ENCODE measurements around the gene LDLRAD3. TPM values are rescaled to one million over a fixed set of nuclear protein-coding genes. Genes with fewer than 3 reads are reported as not detected.

Gene LDLRAD3
- total and polyA plus RNA-seq, 7 donors: 5.9 to 20.7 (median 12.1) TPM

GRCh38 chr11:36051235-36052144 is 107.6 kb downstream of the LDLRAD3 start:
- 75 to 90% (median 81%) methylated on average over 8 of the region's 8 CpGs for WGBS, 3 donors
- no peak overlapping the region for H3K4me3 ChIP-seq
- no peak for TF ChIP-seq CTCF (IDR thresholded peaks at IDR 0.05)
- intact Hi-C loops (cut with DNase I): loop anchor here in 1 of 2 donors (10.0 kb wide), 2 partner anchors 73 to 437 kb away; partner anchors contain the start of gene FJX1
- no peak overlapping the region for H3K27ac ChIP-seq
- no peaks in the 10 kb centered on the region for H3K36me3 ChIP-seq (ENCODE audit: insufficient read depth in 1 of 2, low read depth in 1 of 2)
- no peaks in the 10 kb centered on the region for H3K4me1 ChIP-seq
- H3K27me3 ChIP-seq (ENCODE audit: insufficient read depth in 3 of 3, low read length in 2 of 3): no peaks in the 10 kb centered on the region
- H3K9me3 ChIP-seq: no peaks in the 10 kb centered on the region
- ATAC-seq (peak in 1 of 4 donors; percentile 21), DNase-seq (no peak)

GRCh38 chr11:36053281-36053680 is 109.4 kb downstream of the LDLRAD3 start:
- Histone ChIP-seq H3K4me3 (no peak overlapping the region), H3K27me3 (ENCODE audit: insufficient read depth in 3 of 3, low read length in 2 of 3) (no peaks in the 10 kb centered on the region), H3K9me3 (no peaks in the 10 kb centered on the region), H3K36me3 (ENCODE audit: insufficient read depth in 1 of 2, low read depth in 1 of 2) (no peaks in the 10 kb centered on the region), H3K27ac (no peak overlapping the region), H3K4me1 (no peaks in the 10 kb centered on the region)
- DNase-seq (no peak), ATAC-seq (no peak)
- WGBS, 3 donors: 93 to 94% (median 93%) methylated on average over 5 of the region's 5 CpGs
- TF ChIP-seq CTCF (IDR thresholded peaks at IDR 0.05): no peak
- intact Hi-C loops (cut with DNase I): loop anchor here in 1 of 2 donors (10.0 kb wide), 2 partner anchors 72 to 438 kb away; partner anchors contain the start of gene FJX1

- ATAC-seq (no peak), DNase-seq (no peak)
- intact Hi-C loops (cut with DNase I): loop anchor here in 1 of 2 donors (10.0 kb wide), 2 partner anchors 71 to 439 kb away; partner anchors contain the start of gene FJX1
- H3K9me3 ChIP-seq: no peaks in the 10 kb centered on the region
- no peaks in the 10 kb centered on the region for H3K27me3 ChIP-seq (ENCODE audit: insufficient read depth in 3 of 3, low read length in 2 of 3)
- no peak overlapping the region for H3K27ac ChIP-seq
- no peak for TF ChIP-seq CTCF (IDR thresholded peaks at IDR 0.05)
- no peak overlapping the region for H3K4me3 ChIP-seq
- 61 to 72% (median 61%) methylated on average over 3 of the region's 3 CpGs for WGBS, 3 donors
- no peaks in the 10 kb centered on the region for H3K4me1 ChIP-seq
- no peaks in the 10 kb centered on the region for H3K36me3 ChIP-seq (ENCODE audit: insufficient read depth in 1 of 2, low read depth in 1 of 2)
These were observed 110.0 kb downstream of the LDLRAD3 start for GRCh38 chr11:36053862-36054261.

GRCh38 chr11:36054628-36055027 is 110.8 kb downstream of the LDLRAD3 start:
- ATAC-seq: no peak
- no peaks in the 10 kb centered on the region for H3K4me1 ChIP-seq
- no peak for TF ChIP-seq CTCF (IDR thresholded peaks at IDR 0.05)
- no peaks in the 10 kb centered on the region for H3K36me3 ChIP-seq (ENCODE audit: insufficient read depth in 1 of 2, low read depth in 1 of 2)
- H3K9me3 ChIP-seq: no peaks in the 10 kb centered on the region
- no peak for DNase-seq
- intact Hi-C loops (cut with DNase I): loop anchor here in 1 of 2 donors (10.0 kb wide), 2 partner anchors 70 to 440 kb away; partner anchors contain the start of gene FJX1
- no peak overlapping the region for H3K4me3 ChIP-seq
- H3K27me3 ChIP-seq (ENCODE audit: insufficient read depth in 3 of 3, low read length in 2 of 3): no peaks in the 10 kb centered on the region
- 97 to 100% (median 97%) methylated on average over 1 of the region's 1 CpG for WGBS, 3 donors
- H3K27ac ChIP-seq: no peak overlapping the region

All from psoas muscle (tissue), 8 donors.